AML-193 (cell line): ENCODE data around the gene ESPNL.

Experiments used
- DNase-seq, 2 experiments: peaks; one replicate each; lab custom pipeline; 2025; lab: John Stamatoyannopoulos, UW

ESPNL gene

GRCh38 chr2:238128061-238128440 lies 27.9 kb downstream of the ESPNL start:
- no peak for DNase-seq

DNA sequence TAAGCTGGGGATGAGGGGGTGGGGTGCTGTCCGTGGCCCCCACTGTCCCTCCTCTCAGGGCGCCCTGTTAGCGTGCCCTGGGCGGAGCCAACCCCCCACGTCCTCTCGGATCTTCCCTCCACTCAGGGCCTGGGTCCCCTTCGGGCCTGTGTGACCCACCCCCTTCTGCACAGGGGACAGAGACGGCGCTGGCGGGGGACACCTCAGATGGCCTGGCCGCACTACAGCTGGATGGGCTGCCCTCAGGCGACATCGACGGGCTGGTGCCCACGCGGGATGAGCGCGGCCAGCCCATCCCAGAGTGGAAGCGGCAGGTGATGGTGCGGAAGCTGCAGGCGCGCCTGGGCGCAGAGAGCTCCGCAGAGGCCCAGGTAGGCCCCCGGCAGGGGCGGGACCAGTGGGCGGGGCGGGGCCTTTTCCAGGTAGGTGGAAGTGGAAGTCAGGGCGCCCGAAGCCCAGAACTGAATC lies 28.4 kb downstream of the ESPNL start:
- no peak for DNase-seq

- no peak for DNase-seq
Measured at GRCh38 chr2:238129166-238130010, 29.2 kb downstream of the ESPNL start.

DNA sequence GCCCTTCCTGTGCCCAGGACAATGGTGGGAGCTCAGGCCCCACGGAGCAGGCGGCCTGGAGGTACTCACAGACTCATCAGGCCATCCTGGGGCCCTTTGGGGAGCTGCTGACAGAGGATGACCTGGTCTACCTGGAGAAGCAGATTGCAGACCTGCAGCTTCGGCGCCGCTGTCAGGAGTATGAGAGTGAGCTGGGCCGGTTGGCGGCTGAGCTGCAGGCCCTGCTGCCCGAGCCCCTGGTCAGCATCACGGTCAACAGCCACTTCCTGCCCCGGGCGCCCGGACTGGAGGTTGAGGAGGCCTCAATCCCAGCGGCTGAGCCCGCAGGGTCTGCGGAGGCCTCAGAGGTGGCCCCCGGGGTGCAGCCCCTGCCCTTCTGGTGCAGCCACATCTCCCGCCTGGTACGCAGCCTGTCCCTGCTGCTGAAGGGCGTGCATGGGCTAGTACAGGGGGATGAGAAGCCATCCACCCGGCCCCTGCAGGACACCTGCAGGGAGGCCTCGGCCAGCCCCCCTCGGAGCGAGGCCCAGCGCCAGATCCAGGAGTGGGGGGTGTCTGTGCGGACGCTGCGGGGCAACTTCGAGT lies 30.1 kb downstream of the ESPNL start:
- DNase-seq = no peak

DNA sequence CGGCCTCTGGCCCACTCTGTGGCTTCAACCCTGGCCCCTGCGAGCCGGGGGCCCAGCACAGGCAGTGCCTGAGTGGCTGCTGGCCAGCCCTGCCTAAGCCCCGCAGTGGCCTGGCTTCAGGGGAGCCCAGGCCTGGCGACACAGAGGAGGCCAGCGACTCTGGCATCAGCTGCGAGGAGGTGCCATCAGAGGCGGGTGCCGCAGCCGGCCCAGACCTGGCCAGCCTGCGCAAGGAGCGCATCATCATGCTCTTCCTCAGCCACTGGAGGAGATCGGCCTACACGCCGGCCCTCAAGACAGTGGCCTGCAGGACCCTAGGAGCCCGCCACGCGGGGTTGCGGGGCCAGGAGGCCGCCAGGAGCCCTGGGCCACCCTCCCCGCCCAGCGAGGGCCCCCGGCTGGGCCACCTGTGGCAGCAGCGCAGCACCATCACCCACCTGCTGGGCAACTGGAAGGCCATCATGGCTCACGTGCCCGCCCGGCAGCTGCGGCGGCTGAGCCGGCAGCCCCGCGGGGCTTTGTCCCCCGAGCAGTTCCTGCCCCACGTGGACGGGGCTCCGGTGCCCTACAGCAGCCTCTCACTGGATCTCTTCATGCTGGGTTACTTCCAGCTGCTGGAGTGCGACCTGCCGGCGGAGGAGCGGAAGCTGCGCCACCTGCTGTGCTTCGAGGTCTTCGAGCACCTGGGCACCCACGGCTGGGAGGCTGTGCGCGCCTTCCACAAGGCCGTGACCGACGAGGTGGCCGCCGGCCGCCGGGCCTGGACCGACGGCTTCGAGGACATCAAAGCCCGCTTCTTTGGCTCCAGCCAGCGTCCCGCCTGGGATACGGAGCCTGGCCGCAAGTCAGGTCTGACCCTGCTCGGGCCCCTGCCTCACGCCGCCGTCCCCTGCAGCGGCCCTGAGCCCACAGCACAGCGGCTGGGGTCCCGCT lies 30.8 kb downstream of the ESPNL start:
- DNase-seq = no peak

GRCh38 chr2:238131761-238132462 lies 31.8 kb downstream of the ESPNL start:
- DNase-seq = no peak

- DNase-seq = no peak
Measured at GRCh38 chr2:238132463-238133450, 32.6 kb downstream of the ESPNL start.

- DNase-seq = no peak
Measured at GRCh38 chr2:238133499-238134392, 33.6 kb downstream of the ESPNL start.

DNA sequence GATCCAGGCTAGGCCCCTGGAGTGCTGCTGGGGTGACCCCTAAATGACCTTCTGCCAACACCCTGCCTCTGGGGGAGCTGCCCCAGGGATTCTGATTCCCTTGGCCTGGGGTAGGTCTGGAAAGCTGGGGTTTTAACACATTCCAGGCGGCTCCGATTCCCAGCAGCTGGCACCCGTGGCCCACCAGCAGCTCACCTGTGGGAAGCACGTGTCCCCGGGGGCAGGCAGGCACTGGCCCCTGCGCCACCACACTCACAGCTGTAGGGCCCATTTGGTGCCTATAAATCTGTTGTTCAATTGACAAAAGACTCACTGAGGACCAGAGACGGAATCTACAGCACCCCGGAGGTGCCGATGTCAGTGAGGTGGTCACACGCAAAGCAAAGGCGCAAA lies 34.2 kb downstream of the ESPNL start:
- DNase-seq = no peak

DNA sequence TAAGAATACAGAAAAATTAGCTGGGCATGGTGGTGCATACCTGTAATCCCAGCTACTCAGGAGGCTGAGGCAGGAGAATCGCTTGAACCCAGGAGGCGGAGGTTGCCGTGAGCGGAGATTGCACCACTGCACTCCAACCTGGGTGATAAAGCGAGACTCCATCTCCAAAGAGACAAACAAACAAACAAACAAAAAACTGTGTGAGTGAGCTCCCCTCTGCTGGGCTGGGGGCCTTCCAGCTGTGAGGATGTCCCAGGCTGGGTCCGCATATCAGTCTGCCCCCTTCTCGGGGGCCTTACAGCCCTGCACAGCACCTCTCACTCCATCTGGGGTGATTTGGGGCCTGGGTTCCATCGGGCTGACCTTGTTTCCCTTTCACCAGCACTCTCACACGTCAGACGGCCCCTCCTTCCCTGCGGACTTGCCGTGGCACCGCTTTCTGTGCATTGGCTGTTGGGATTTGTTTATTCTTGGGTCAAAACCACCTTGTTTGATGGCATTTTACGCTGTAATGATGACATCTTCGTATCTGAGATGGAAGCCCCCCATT lies 35.5 kb downstream of the ESPNL start:
- DNase-seq = no peak

DNA sequence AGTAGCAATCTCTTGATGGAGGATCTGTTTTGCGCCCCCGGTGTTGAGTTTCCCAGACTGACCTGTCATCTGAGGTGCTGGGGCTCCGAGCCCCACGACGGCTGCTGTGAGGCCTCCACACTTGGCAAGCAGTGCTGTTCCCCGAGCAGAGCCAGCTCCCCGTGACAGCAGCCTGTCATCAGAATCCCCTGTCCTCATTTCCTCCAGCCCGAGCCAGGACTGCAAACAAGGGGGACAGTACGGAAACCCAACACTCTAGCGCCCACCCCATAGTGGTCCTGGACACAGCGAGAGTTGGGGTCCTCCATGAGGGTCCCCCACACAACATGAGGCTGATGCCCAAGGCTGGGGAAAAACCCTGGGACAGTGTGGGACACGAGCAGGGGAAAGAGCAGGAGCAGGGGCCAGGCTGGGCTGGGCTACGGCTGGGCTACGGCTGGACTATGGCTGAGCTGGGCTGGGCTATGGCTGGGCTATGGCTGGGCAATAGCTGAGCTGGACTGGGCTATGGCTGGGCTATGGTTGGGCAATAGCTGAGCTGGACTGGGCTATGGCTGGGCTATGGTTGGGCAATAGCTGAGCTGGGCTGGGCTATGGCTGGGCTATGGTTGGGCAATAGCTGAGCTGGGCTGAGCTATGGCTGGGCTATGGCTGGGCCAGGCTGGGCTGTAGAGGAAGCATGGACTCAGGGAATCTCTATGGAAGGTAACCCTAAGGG lies 36.8 kb downstream of the ESPNL start:
- peak; percentile 55 to 61 for DNase-seq

- no peak for DNase-seq
Measured at GRCh38 chr2:238137885-238138284, 37.7 kb downstream of the ESPNL start.

GRCh38 chr2:238138331-238139195 lies 38.4 kb downstream of the ESPNL start, which contains the start of gene KLHL30:
Gene KLHL30, plus strand, starts transcription at chr2:238138668. Its CDS starts 2,087 bp downstream, at chr2:238140755.
- no peak for DNase-seq

GRCh38 chr2:238139196-238140039 lies 39.3 kb downstream of the ESPNL start:
- DNase-seq = no peak

DNA sequence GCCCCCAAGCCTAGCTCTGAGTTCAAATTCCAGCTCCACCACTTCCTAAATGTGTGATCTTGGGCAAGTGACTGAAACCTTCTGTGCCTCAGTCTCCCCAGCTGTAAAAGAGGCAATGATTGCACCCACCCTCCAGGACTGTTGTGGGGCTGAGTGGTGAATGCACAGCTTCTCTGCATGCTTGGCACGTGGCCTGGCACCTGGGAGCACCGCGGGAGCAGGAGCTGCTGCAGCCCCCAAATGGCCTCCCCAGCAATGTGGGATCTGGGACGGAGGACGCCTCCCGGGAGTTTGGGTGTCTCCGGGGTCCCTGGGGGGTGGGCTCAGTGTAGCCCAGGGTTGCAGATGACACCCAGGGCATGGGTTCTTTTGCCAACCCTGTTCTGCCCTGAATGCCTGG lies 39.9 kb downstream of the ESPNL start:
- no peak for DNase-seq

- DNase-seq = no peak
Measured at GRCh38 chr2:238140721-238141540, 40.8 kb downstream of the ESPNL start.
